Hematopoietic multipotent progenitor cell treated with erythropoietin and hydrocortisone succinate and interleukin-3 and kit ligand, for 4 days (in vitro differentiated cells): ENCODE measurements around the gene ABHD12B.
A peak's percentile ranks its signal among the peaks of the same experiment; 100 is the strongest.
"Not testable (repeated sequence)": the region's sequence is repeated elsewhere in the genome, so short reads cannot be mapped to it uniquely, and the experiment has no call there.

Experiments
- DNase-seq: peaks from one replicate; pipeline ENCODE4 v3.0.0-alpha.2; 2015

The ABHD12B gene

GRCh38 chr14:50897658-50898175 lies 25.9 kb downstream of the ABHD12B start:
- DNase-seq = no peak

GRCh38 chr14:50901361-50901760 lies 29.5 kb downstream of the ABHD12B start:
- DNase-seq = no peak

GRCh38 chr14:50904719-50905118 lies 32.9 kb downstream of the ABHD12B start:
- DNase-seq = no peak

GRCh38 chr14:50906326-50907065 lies 34.6 kb downstream of the ABHD12B start:
- no peak for DNase-seq

GRCh38 chr14:50910495-50911420 lies 38.9 kb downstream of the ABHD12B start:
- DNase-seq = no peak

- no peak for DNase-seq
These were observed 45.6 kb downstream of the ABHD12B start for GRCh38 chr14:50917449-50917848.

GRCh38 chr14:50919524-50919923 lies 47.7 kb downstream of the ABHD12B start:
- not testable (repeated sequence) for DNase-seq

GRCh38 chr14:50920482-50921230 lies 48.8 kb downstream of the ABHD12B start:
- DNase-seq = no peak

GRCh38 chr14:50922803-50923202 lies 51.0 kb downstream of the ABHD12B start:
- no peak for DNase-seq

- DNase-seq = no peak
These were observed 52.4 kb downstream of the ABHD12B start for GRCh38 chr14:50924236-50924635.

- no peak for DNase-seq
These were observed 53.0 kb downstream of the ABHD12B start for GRCh38 chr14:50924843-50925242.

GRCh38 chr14:50926851-50927386 lies 55.1 kb downstream of the ABHD12B start:
- DNase-seq = peak; percentile 94

- DNase-seq = peak; percentile 86
These were observed 56.3 kb downstream of the ABHD12B start for GRCh38 chr14:50928002-50928635.

- no peak for DNase-seq
These were observed 57.7 kb downstream of the ABHD12B start for GRCh38 chr14:50929506-50929905.

- DNase-seq = no peak
These were observed 59.7 kb downstream of the ABHD12B start for GRCh38 chr14:50931559-50931958.

- DNase-seq = no peak
These were observed 60.3 kb downstream of the ABHD12B start for GRCh38 chr14:50932156-50932555.

GRCh38 chr14:50932592-50933495 lies 61.0 kb downstream of the ABHD12B start:
- DNase-seq = peak; percentile 46

GRCh38 chr14:50935126-50936015 lies 63.5 kb downstream of the ABHD12B start:
- no peak for DNase-seq

GRCh38 chr14:50936016-50936340 lies 64.1 kb downstream of the ABHD12B start:
- peak; percentile 53 for DNase-seq

- no peak for DNase-seq
These were observed 65.0 kb downstream of the ABHD12B start for GRCh38 chr14:50936882-50937281.
